HG03039 (cell line): ENCODE results near the gene KIFAP3.

Source experiments
- ATAC-seq: cut with Tn5 transposase; IDR thresholded peaks from one replicate; pipeline ENCODE4 v1.9.1; 2021; ENCODE audit warnings: mild to moderate bottlenecking, moderate library complexity; ENCODE audit not compliant: unreplicated experiment

The KIFAP3 gene

DNA sequence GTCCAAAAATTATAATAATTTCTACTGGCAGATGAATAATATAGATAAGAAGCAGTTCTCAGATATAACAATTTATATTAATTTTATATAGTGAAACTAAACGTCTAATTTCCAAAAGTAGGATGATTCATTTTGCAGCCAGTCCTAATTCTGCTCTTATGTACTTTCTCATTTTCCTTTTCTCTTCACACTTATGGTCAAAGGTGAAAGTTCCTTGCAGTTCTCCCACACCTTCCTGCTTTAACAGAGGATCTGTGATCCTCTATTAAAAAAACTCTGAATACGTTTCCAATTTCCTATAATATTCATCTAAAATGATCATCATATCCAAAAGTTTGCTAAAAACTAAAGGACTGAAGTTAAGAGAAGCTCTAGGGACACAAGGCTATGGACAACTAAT, 78.5 kb downstream of the KIFAP3 start:
- no peak for ATAC-seq

DNA sequence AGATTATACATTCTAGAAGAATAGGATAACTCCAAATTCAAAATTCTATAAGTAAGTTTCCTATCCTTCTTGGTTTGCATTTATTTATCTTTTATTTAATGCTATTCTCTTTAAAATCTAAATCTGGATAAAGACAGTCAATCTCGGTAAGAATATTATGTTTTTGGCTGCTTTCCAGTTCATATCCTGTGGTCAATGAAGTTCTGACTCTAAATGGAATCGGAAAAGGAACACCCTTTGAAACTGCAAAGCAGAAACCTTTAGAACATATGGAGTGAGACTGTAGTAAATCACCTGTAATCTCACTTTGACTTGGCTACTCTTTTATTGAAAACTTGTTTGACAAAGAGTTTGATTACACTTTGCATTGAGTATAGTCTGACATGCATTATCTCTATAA, 85.2 kb downstream of the KIFAP3 start:
- no peak for ATAC-seq

DNA sequence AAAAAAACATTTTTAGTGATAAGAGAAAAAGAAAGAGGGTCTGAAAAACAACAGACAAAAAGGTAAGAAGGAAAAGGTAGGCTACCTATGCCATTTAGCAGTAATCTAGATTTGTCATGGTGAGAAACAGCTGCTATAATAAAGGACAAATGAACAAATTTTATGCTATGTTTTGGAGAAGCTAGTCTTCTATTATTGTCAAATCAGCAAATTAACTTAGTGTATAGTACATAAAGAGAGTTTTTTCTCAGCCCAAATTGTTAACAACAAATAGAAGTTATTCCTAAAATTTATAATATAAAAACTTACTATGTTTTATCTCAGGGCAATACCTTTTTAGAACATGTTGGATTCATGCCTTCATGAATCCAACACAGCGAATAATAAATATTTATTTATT, 88.7 kb downstream of the KIFAP3 start:
- no peak for ATAC-seq

GRCh38 chr1:169974067-169974466, 100.4 kb downstream of the KIFAP3 start:
- ATAC-seq, result no peak

- no peak for ATAC-seq
These were observed 104.4 kb downstream of the KIFAP3 start for GRCh38 chr1:169970114-169970513.

GRCh38 chr1:169968174-169968573, 106.3 kb downstream of the KIFAP3 start:
- ATAC-seq, result no peak

- no peak for ATAC-seq
These were observed 110.3 kb downstream of the KIFAP3 start for GRCh38 chr1:169964206-169964605.

GRCh38 chr1:169959686-169960085, 114.8 kb downstream of the KIFAP3 start:
- ATAC-seq, result no peak

- ATAC-seq, result no peak
These were observed 115.5 kb downstream of the KIFAP3 start for GRCh38 chr1:169958987-169959386.

- no peak for ATAC-seq
These were observed 116.6 kb downstream of the KIFAP3 start for GRCh38 chr1:169957884-169958283.

DNA sequence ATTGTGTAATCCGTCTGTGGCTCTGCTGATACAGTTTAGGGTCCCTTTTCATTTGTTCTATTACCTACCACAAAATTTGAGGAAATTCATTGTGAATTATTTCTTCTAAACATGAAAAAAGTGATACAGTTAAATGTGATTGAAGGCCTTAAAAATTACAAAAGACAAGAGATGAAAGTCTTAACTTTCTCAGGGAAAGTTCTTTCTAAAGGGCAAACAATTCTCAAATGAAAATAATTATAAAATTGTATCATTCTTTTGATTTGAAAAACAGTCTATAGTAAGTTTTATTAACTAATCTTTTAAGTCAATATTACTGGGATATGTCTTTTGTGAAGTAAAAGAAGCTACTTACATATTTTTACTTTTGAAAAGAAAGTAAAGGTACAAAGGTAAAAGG, 123.4 kb downstream of the KIFAP3 start:
- no peak for ATAC-seq

DNA sequence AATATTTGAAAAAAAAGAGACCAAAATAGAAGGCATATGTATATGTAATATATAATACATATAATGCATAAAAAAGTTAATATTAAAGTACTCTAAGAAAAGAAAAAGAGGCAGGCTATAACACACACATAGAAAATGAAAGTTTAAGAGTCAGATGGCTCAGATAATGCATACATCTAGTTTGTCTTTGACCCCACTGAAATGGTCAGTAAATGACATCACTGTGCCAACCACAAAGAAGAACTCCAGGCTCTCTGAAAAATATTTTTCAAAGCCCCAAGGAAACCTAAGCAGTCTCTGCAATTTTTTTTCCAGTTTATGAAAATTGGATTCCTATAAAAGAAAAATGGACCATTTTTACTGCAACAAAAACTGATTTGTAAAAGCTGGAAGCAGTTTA, 125.4 kb downstream of the KIFAP3 start:
- ATAC-seq, result no peak

- ATAC-seq, result no peak
These were observed 128.3 kb downstream of the KIFAP3 start for GRCh38 chr1:169946206-169946605.

GRCh38 chr1:169945181-169945580, 129.3 kb downstream of the KIFAP3 start:
- no peak for ATAC-seq

DNA sequence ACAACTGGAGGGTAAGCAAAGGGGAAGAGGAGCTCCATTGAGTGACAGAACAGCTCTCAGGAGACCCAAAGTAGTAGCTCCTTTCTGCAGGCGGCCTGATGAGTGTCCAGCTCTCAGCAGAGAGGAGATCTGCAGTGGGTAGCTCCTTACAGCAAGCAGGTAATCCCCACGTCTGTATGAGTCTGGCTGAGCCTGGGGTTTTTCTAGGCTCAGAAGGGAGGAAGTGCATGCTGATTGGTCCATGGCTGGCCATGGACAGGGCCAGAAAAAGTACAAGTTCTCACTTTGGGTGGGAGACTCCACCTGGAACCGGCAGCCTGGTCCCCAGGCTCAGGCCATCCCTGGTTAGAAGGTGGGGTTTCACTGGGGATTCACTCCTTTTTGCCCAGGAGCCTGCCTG, 129.9 kb downstream of the KIFAP3 start:
- ATAC-seq, result no peak

GRCh38 chr1:169943963-169944526, 130.4 kb downstream of the KIFAP3 start:
- ATAC-seq, result no peak

DNA sequence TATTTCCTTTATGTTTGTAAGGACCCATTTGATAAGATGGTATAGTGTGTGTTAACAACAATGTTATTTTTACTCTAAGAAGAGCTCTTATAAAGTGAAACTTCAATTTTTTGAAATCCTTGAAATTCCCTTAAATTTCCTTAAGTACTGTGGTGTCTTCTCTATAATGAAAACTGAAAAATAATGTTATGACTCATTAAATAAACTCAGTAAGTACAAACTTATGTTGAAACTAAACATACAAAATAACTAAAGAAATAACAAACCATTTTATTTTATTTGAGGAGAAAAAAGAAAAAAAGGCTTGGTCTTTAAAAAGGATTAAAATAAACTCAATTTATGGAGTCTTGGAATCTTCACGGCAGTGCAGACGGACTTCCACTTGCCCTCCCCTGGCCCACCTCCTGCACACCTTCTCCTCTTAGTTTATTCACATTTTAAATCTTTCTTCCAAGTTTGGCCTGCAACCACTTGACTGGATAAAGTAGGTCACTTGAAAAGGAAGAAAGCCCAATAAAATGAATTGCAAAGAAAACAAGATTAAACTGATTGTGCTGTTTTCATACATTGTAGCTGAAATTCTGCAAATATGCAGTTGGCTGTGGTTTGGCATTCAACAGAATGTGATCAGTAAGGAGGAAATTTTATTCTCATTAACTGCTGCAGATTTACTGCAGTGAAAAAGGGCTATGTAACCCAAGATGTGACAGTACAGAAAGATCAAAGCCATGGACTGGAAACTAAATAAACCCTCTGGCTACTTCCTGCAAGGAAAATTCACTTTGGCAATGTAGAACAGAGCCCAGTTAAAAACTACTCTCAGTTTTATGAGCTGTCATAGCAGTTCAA, 132.3 kb downstream of the KIFAP3 start:
- no peak for ATAC-seq

DNA sequence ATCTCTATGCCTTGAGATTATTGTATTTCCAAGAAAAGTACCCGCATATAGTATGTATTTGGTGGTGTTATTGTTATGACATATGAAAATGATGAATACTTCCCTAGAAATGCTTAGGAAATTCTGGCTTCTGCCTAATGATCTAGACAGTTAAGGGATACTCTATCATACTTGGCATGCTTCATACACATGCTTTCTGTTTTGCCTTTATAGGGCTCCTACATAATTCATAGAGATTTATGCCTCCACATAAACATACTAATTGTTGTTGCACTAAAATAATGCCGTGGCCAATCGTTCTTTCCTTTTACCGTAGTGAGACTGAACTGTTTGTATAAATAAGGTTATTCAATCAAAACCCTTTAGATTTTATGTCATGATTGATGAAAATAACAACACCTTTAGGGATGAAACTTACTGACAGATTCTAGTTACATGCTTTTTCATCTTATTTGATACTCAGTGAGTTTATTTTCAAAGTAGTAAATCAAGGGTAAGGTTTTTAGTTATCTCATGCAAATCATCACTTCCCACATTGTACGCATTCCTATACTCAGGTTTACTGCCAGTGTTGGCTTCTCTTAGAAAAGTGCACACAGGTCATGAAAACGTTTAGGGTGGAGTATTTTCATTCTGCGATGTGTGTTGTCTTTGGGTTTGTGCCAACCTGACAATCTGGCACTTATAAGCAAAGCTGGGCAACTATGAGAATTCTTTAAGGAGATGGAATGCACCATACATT, 140.3 kb downstream of the KIFAP3 start:
- no peak for ATAC-seq

GRCh38 chr1:169931795-169932231, 142.7 kb downstream of the KIFAP3 start:
- no peak for ATAC-seq

GRCh38 chr1:169929210-169929526, 145.3 kb downstream of the KIFAP3 start:
- ATAC-seq, result no peak

DNA sequence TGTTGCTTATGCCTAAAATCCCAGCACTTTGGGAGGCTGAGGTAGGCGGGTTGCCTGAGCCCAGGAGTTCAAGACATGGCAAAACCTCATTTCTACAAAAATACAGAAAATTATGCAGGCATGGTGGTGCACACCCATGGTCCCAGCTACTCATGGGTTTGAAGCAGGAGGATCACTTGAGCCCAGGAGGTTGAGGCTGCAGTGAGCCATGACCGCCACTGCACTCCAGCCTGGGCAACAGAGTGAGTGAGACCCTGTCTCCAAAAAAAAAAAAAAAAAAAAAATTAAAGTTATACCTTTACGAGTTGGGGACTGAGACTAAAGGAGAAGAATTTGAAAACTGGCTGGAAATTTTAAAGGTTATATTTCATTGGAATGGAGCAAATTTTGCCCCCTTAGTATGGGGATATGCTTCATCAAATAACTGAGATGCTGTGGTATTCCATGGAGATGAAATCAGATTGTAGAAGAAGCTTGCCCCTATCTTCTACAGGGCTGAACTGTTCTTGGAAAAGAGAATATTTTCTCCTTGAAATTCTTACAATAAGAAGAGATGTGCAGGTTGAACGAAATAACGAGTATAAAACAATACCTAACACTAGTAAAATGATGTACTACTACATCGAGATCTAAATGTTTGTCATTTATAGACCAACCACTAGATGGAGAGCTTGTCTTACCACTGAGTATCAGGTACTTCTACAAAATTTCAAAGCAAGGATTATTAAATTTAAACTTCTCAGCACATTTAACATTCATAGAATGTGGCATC, 145.9 kb downstream of the KIFAP3 start:
- no peak for ATAC-seq
